HFFc6 (cell line): ENCODE results near the gene GCDH. TPM values are rescaled to one million over a fixed set of nuclear protein-coding genes. Genes with fewer than 3 reads are reported as not detected.
"Not testable (repeated sequence)": the region's sequence is repeated elsewhere in the genome, so short reads cannot be mapped to it uniquely, and the experiment has no call there.

ENCODE experiments used
- DNase-seq: peaks from one replicate; pipeline ENCODE4 v3.0.0-alpha.2; 2018
- H3K27ac Mint-ChIP-seq: 2 replicates; pipeline ENCODE4 v1.8.0; 2020; ENCODE audit warnings: mild to moderate bottlenecking, mixed read lengths
- H3K27me3 Mint-ChIP-seq: 2 replicates; pipeline ENCODE4 v1.8.0; 2021; ENCODE audit warnings: mild to moderate bottlenecking, moderate library complexity, mixed read lengths; ENCODE audit not compliant: insufficient read depth
- H3K36me3 Mint-ChIP-seq: 2 replicates; pipeline ENCODE4 v1.8.0; 2021; ENCODE audit warnings: low read depth, mixed read lengths
- H3K4me1 Mint-ChIP-seq: 2 replicates; pipeline ENCODE4 v1.8.0; 2020; ENCODE audit warnings: low read depth, mixed read lengths
- H3K4me3 Mint-ChIP-seq: 2 replicates; pipeline ENCODE4 v1.8.0; 2020; ENCODE audit warnings: mild to moderate bottlenecking, moderate library complexity, mixed read lengths
- H3K9me3 Mint-ChIP-seq: 2 replicates; pipeline ENCODE4 v1.8.0; 2020; ENCODE audit warnings: mild to moderate bottlenecking, mixed read lengths
- total RNA-seq, 6 experiments: library from RNA; stranded (reverse); fragmentation: NEBNext Ultra II Directional; extraction: Animal tissue kit (Norgen Biotek cat#: 25700); gene quantifications; 2 replicates in 1 of 6; 3 replicates in 5 of 6; pipeline ENCODE4 v1.2.3, GENCODE V29; 2021
- TF ChIP-seq, protein P1 (sequence below): fragments of 200-600 bp; sonication (generic); IDR thresholded peaks from 2 replicates; pipeline ENCODE4 v1.5.0; 2021; ENCODE audit warnings: antibody characterized with exemption, mild to moderate bottlenecking

GCDH gene
- total RNA-seq, 6 experiments from 2014 or later: 20.6 to 24.6 (median 21.1) TPM

DNA sequence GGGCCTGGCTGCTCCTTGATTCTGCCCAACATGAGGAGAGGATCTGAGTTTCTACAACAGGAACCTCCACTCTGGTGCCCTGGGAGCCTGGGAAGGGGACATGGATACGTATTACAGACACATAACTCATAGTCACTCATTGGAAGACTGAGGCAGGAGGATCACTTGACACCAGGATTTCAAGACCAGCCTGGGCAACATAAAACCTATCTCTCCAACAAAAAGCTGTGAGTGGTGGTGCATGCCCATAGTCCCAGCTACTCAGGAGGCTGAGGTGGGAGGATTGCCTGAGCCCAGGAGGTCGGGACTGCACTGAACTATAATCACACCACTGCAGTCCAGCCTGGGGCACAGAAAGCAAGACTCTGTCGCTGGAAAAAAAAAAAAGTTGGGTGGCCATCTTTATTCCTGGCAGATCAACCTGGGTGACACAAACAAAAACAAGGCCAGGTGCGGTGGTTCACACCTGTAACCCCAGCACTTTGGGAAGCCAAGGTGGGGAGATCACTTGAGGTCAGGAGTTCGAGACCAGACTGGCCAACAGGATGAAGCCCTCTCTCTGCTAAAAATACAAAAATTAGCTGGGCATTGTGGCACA, 2.9 kb upstream of the GCDH start:
- H3K36me3 Mint-ChIP-seq: no peaks in the 10 kb centered on the region
- TF ChIP-seq, protein P1, sequence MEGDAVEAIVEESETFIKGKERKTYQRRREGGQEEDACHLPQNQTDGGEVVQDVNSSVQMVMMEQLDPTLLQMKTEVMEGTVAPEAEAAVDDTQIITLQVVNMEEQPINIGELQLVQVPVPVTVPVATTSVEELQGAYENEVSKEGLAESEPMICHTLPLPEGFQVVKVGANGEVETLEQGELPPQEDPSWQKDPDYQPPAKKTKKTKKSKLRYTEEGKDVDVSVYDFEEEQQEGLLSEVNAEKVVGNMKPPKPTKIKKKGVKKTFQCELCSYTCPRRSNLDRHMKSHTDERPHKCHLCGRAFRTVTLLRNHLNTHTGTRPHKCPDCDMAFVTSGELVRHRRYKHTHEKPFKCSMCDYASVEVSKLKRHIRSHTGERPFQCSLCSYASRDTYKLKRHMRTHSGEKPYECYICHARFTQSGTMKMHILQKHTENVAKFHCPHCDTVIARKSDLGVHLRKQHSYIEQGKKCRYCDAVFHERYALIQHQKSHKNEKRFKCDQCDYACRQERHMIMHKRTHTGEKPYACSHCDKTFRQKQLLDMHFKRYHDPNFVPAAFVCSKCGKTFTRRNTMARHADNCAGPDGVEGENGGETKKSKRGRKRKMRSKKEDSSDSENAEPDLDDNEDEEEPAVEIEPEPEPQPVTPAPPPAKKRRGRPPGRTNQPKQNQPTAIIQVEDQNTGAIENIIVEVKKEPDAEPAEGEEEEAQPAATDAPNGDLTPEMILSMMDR: no peak
- no peak for DNase-seq
- H3K4me3 Mint-ChIP-seq: no peak overlapping the region
- H3K27me3 Mint-ChIP-seq: peaks cover 6% of the 10 kb centered on the region
- H3K27ac Mint-ChIP-seq: no peak overlapping the region
- H3K9me3 Mint-ChIP-seq: peaks cover 11% of the 10 kb centered on the region
- peaks cover 20% of the 10 kb centered on the region for H3K4me1 Mint-ChIP-seq

DNA sequence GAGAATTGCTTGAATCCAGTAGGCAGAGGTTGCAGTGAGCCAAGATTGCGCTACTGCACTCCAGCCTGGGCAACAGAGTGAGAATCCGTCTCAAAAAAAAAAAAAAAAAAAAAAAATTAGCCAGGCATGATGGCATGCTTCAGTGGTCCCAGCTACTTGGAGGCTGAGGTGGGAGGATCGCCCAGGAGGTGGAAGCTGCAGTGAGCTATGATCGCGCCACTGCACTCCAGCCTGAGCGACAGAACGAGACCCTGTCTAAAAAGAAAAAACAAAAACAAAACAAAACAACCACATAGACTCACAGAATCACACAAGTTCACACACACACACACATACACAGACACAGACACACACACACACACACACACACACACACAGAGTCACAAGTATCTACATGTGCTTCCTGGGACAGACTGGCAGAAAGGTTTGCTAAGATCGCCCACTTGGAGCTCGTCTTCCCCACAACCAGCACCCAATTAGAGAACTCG, 617 bp upstream of the GCDH start:
- peak overlapping the region; percentile 97 for H3K4me3 Mint-ChIP-seq
- not testable (repeated sequence) for DNase-seq, H3K9me3 Mint-ChIP-seq, H3K36me3 Mint-ChIP-seq, H3K27me3 Mint-ChIP-seq
- peaks cover 20% of the 10 kb centered on the region for H3K4me1 Mint-ChIP-seq
- H3K27ac Mint-ChIP-seq: peak overlapping the region; percentile 79

DNA sequence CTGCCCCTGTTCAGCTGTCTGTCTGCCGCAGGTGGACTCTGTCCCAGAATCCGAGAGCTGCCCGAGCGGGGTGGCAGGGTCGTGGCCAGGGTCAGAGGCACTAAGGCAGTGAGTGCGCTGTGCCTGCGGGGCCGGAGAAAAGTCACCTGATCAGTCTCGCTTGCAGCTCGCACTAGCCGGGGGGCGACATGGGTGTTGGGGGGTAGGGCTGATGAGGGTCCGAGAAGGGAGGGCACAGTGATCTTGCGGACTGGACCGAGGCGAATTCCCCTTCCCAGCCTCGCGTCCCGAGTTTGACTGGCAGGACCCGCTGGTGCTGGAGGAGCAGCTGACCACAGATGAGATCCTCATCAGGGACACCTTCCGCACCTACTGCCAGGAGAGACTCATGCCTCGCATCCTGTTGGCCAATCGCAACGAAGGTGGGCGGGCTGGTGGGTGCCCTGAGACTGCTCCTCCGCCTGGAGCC, 627 bp downstream of the GCDH start:
- H3K9me3 Mint-ChIP-seq: no peaks in the 10 kb centered on the region
- peak overlapping the region; percentile 79 for H3K27ac Mint-ChIP-seq

DNA sequence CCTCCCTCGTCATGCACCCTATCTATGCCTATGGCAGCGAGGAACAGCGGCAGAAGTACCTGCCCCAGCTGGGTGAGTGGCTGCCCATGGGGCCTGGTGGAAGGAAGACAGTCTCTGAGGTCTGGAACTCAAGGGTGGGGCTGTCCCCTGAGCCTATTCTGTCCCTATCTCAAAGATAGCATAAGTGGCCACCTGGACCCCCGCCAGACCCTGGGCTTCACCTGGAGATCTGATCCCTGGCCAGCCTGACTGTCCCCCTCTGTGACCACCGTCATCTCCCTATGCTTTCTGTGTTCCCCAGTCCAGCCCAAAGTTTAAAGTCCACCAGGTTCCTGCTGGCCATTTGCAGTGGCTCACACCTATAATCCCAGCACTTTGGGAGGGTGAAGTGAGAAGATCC, 2.6 kb downstream of the GCDH start:
- H3K4me3 Mint-ChIP-seq: no peak overlapping the region
- peaks cover 3% of the 10 kb centered on the region for H3K27me3 Mint-ChIP-seq
- no peaks in the 10 kb centered on the region for H3K9me3 Mint-ChIP-seq
- TF ChIP-seq, protein P1: no peak
- DNase-seq: no peak
- no peak overlapping the region for H3K27ac Mint-ChIP-seq
- peaks cover 4% of the 10 kb centered on the region; the same call in 1 of the 2 replicates for H3K36me3 Mint-ChIP-seq
- H3K4me1 Mint-ChIP-seq: peaks cover 20% of the 10 kb centered on the region

More for the DNA sequence above, 627 bp downstream of the GCDH start:
- peaks cover 20% of the 10 kb centered on the region for H3K4me1 Mint-ChIP-seq
- TF ChIP-seq, protein P1: no peak
- H3K27me3 Mint-ChIP-seq: peaks cover 6% of the 10 kb centered on the region
- H3K4me3 Mint-ChIP-seq: peak overlapping the region; percentile 97
- DNase-seq: no peak
- H3K36me3 Mint-ChIP-seq: no peaks in the 10 kb centered on the region

DNA sequence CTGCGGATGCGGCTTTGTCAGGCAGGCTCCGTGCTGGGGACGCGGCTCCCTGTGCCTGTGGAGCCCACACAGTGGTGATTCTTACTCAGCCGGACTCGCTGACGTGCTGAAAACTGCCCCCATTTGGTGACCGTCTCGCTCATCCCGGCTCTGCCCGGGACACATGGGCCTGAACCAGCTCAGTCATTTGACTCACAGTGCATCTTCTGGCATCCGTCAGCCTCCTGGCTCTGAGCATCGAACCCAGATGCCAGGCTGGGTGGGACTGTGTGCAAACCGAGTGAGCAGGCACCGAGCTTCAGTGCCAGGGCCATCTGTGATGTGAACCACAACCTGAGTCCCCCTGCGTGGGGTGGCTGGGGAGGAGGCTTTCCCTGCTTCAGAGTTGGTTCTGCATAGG, 5.5 kb downstream of the GCDH start:
- H3K4me1 Mint-ChIP-seq: peaks cover 9% of the 10 kb centered on the region
- H3K36me3 Mint-ChIP-seq: peaks cover 4% of the 10 kb centered on the region; the same call in 1 of the 2 replicates
- DNase-seq: no peak
- H3K9me3 Mint-ChIP-seq: no peaks in the 10 kb centered on the region
- H3K27me3 Mint-ChIP-seq: no peaks in the 10 kb centered on the region; the same call in 1 of the 2 replicates
- TF ChIP-seq, protein P1: no peak
- H3K4me3 Mint-ChIP-seq: no peak overlapping the region
- H3K27ac Mint-ChIP-seq: no peak overlapping the region

DNA sequence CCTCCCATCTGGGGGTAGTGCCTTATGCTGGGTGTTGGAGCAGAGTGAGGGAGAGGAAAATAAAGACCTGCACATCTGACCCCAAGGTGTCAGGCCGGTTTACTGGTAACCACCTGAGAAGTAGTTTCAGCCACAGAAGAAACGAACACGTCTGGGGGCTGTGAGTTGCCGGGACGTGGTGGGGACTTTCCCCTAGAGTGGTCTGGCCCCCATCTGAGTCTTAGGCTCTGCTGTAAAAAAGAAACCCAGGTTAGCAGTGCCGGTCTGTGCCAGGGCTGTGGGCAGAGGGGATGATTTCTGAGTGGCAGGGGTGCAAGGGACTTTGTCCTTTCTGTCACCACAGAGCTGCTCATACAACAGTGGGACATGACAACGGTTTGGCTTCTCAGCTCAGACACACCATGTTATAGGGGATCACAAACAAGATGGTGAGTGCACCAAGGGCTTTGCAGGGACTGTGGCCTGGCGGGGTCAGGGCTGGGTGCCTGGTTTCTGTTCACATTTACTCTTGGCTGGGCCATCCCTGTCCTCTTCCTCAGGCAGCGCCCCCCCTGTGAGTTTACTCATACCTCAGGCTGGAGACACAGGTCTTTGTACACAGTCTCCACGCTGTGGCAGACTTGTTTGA, 9.0 kb downstream of the GCDH start:
- Mint-ChIP-seq H3K36me3 (peaks cover 4% of the 10 kb centered on the region; the same call in 1 of the 2 replicates), H3K27ac (no peak overlapping the region), H3K4me3 (no peak overlapping the region), H3K27me3 (no peaks in the 10 kb centered on the region; the same call in 1 of the 2 replicates), H3K4me1 (no peaks in the 10 kb centered on the region), H3K9me3 (no peaks in the 10 kb centered on the region)
- TF ChIP-seq, protein P1: no peak
- DNase-seq: no peak
